Calu3 (cell line): ENCODE measurements around the gene PDYN. TPM values are rescaled to one million over a fixed set of nuclear protein-coding genes. Genes with fewer than 3 reads are reported as not detected.

ENCODE experiments used
- BruUV-seq: library from RNA; stranded (reverse); fragments of 400-500 nt; replicated peaks from 2 replicates; lab custom pipeline; 2021; lab: Mats Ljungman, UMichigan
- CTCF ChIA-PET: fragments of 300-600 bp; sonication (Branson Sonifier 250); formaldehyde crosslinking; loops from one replicate; lab custom pipeline; 2022; ENCODE audit warnings: antibody characterized with exemption; lab: Charles Lee
- DNase-seq: peaks from one replicate; pipeline ENCODE4 v3.0.0; 2022
- H3K27ac Mint-ChIP-seq: one replicate; pipeline ENCODE4 v1.8.0; 2022; ENCODE audit warnings: mixed read lengths; ENCODE audit not compliant: unreplicated experiment
- H3K27me3 Mint-ChIP-seq: one replicate; pipeline ENCODE4 v1.8.0; 2022; ENCODE audit warnings: mixed read lengths; ENCODE audit not compliant: unreplicated experiment
- H3K36me3 Mint-ChIP-seq: one replicate; pipeline ENCODE4 v1.8.0; 2022; ENCODE audit warnings: mild to moderate bottlenecking, moderate library complexity, mixed read lengths; ENCODE audit not compliant: insufficient read depth, unreplicated experiment
- H3K4me1 Mint-ChIP-seq: one replicate; pipeline ENCODE4 v1.8.0; 2022; ENCODE audit warnings: mild to moderate bottlenecking, low read depth, mixed read lengths; ENCODE audit not compliant: unreplicated experiment
- H3K4me3 Mint-ChIP-seq: one replicate; pipeline ENCODE4 v1.8.0; 2022; ENCODE audit warnings: mild to moderate bottlenecking, low read depth, moderate library complexity, mixed read lengths; ENCODE audit not compliant: unreplicated experiment
- H3K9me3 Mint-ChIP-seq: one replicate; pipeline ENCODE4 v1.8.0; 2022; ENCODE audit warnings: low read depth, mixed read lengths; ENCODE audit not compliant: unreplicated experiment
- CTCF ChIP-seq: fragments of 200-600 bp; IDR thresholded peaks from one replicate; pipeline ENCODE4 v1.8.0; 2022; ENCODE audit warnings: antibody characterized with exemption; ENCODE audit not compliant: unreplicated experiment
- intact Hi-C: fragments of 100-400 bp; cut with micrococcal nuclease; formaldehyde crosslinking; loops from one replicate; pipeline ENCODE4 v1.10.0; 2022; ENCODE audit not compliant: unreplicated experiment
- total RNA-seq: library from RNA; stranded (reverse); gene quantifications from 2 replicates; pipeline ENCODE4 v1.2.3, GENCODE V29; 2022

PDYN gene
- total RNA-seq, 1 experiment from 2014 or later = not detected

GRCh38 chr20:2022163-2022562 lies 28.3 kb upstream of the PDYN start:
- BruUV-seq = no TSS peak
- CTCF ChIA-PET = no interaction called here
- Mint-ChIP-seq H3K9me3 (no peaks in the 10 kb centered on the region), H3K27ac (no peak overlapping the region), H3K27me3 (peaks cover 83% of the 10 kb centered on the region), H3K4me1 (no peaks in the 10 kb centered on the region), H3K4me3 (no peak overlapping the region), H3K36me3 (no peaks in the 10 kb centered on the region)
- no peak for DNase-seq
- intact Hi-C loops = no loop called here
- TF ChIP-seq CTCF = no peak

GRCh38 chr20:2010533-2010932 lies 16.7 kb upstream of the PDYN start:
- no peaks in the 10 kb centered on the region for H3K9me3 Mint-ChIP-seq
- no peak overlapping the region for H3K4me3 Mint-ChIP-seq
- intact Hi-C loops = no loop called here
- DNase-seq = no peak
- no peaks in the 10 kb centered on the region for H3K4me1 Mint-ChIP-seq
- H3K36me3 Mint-ChIP-seq = no peaks in the 10 kb centered on the region
- peaks cover 76% of the 10 kb centered on the region for H3K27me3 Mint-ChIP-seq
- TF ChIP-seq CTCF = no peak
- CTCF ChIA-PET = no interaction called here
- BruUV-seq = no TSS peak
- no peak overlapping the region for H3K27ac Mint-ChIP-seq

GRCh38 chr20:2006452-2007361 lies 12.8 kb upstream of the PDYN start:
- peak; percentile 13 for DNase-seq
- Mint-ChIP-seq H3K4me1 (no peaks in the 10 kb centered on the region), H3K27me3 (peaks cover 49% of the 10 kb centered on the region), H3K9me3 (no peaks in the 10 kb centered on the region), H3K27ac (no peak overlapping the region), H3K36me3 (no peaks in the 10 kb centered on the region), H3K4me3 (no peak overlapping the region)
- TF ChIP-seq CTCF = peak; percentile 74
- intact Hi-C loops = loop anchor here (1.0 to 5.0 kb wide), 2 partner anchors 87 to 166 kb away; no protein-coding TSS in a partner anchor
- no TSS peak for BruUV-seq
- CTCF ChIA-PET = interaction anchor here (0.6 to 1.6 kb wide), 3 partner anchors 87 to 510 kb away, joined by 3 to 5 read pairs (median 3); no protein-coding TSS in a partner anchor

- Mint-ChIP-seq H3K4me3 (no peak overlapping the region), H3K36me3 (no peaks in the 10 kb centered on the region), H3K9me3 (no peaks in the 10 kb centered on the region), H3K4me1 (no peaks in the 10 kb centered on the region), H3K27me3 (peaks cover 42% of the 10 kb centered on the region), H3K27ac (no peak overlapping the region)
- intact Hi-C loops = loop anchor here (1.0 to 5.0 kb wide), 2 partner anchors 87 to 166 kb away; no protein-coding TSS in a partner anchor
- BruUV-seq = no TSS peak
- peak; percentile 73 for DNase-seq
- TF ChIP-seq CTCF = no peak
- CTCF ChIA-PET = interaction anchor here (1.2 to 1.6 kb wide), 2 partner anchors 87 to 167 kb away, joined by 3 to 5 read pairs; no protein-coding TSS in a partner anchor
Measured at GRCh38 chr20:2005831-2006426, 12.1 kb upstream of the PDYN start.
